Adrenal gland (tissue), 5 donors: Measurements from ENCODE around the gene CIPC.

ENCODE experiments used
- CTCF ChIP-seq, 6 experiments: fragments of 450-650 bp in 4 of 6; fragments of 200-600 bp in 2 of 6; sonication (generic) in 1 of 6; IDR thresholded peaks; 1 replicate in 5 of 6; 2 replicates in 1 of 6; pipeline versions ENCODE4 v1.5.1 to v1.8.0; 2016 to 2021; ENCODE audit warnings: antibody characterized with exemption in 6 of 6, mild to moderate bottlenecking in 2 of 6, moderate library complexity in 1 of 6
- POLR2A ChIP-seq, 2 donors: fragments of 450-650 bp; IDR thresholded peaks; one replicate each; pipeline ENCODE4 v1.6.1; 2017; ENCODE audit warnings: antibody characterized with exemption in 2 of 2, mild to moderate bottlenecking in 2 of 2, moderate library complexity in 1 of 2
- donor health status: DM: no; HTN: no; CAD: no.

GRCh38 chr14:77143071-77143470 is 45.0 kb downstream of the CIPC start:
- no peak for TF ChIP-seq CTCF (IDR thresholded peaks at IDR 0.05)
- TF ChIP-seq POLR2A (IDR thresholded peaks at IDR 0.05), result no peak
